ENCODE results near the gene DPYD.

DPYD gene

DNA sequence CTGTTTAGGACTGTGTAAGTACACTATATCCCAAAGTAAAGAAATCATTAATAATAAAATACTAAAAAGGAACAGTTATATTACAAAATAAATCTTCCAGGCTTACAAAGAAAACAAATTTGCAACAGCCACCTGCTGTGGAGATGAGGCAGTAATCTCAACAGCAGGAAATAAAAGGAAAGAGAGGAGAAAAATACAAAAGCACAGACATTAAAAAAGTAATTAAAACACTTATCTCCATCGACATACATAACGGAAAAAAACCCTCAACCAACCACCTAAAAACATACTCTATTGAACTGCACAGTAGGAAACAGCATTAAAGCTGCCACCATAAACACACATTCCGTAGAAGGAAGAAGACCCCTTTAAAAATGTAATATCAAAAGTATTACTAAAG, 317.6 kb downstream of the DPYD start:
- DNase-seq = no peak

DNA sequence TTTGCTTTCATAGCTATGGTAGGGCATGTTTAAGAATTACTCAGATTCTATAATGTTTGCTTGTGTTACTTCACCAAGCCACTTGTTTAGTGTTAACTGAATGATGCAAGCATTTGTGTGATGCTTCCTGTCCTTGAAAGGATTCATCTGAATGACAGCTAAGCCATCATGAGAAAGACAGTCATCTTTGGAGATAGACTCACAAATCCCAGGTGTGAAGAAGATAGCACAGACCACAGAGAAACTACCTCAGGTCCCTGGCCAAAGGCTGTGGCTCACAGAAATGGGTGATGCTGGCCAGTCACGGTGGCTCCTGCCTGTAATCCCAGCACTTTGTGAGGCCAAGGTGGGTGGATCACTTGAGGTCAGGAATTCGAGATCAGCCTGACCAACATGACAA, 321.4 kb downstream of the DPYD start:
- DNase-seq = no peak

DNA sequence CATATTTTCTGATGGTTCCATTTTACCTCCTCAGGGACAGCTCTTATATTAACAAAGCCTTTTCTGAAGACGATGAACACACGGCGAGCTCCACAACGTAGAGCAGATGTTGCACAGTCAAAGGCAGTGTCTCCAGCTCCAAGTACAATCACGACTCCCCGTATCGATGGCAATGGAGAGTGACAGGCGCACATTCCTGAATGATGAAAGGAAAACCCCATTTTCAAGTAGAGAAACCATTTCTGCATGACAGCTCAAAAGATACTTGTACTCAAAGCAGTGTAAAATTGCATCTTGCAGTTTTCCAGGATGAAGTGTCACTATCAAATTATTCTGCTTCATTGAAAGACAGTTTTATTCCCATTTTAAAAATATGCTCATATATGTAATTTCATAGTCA, 327.6 kb downstream of the DPYD start:
- no peak for DNase-seq

DNA sequence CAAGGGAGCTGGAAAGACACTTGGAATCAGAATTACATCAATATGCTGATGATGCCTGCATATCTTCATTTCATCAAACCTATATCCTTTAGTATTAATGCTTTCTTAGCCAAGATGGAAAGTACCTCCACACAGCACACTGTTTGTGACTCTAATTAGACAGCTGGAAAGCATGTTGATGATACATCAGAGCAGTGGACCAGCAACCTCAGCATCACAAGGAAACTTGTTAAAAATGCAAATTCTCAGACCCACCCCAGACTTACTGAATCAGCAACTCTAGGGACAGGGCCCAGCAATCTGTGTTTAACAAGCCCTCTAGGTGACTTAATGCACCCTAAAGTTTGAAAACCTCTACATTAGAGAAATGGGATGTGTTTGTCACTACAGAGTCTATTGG, 332.1 kb downstream of the DPYD start:
- no peak for DNase-seq

GRCh38 chr1:97581614-97582051, 339.2 kb downstream of the DPYD start:
- no peak for DNase-seq

DNA sequence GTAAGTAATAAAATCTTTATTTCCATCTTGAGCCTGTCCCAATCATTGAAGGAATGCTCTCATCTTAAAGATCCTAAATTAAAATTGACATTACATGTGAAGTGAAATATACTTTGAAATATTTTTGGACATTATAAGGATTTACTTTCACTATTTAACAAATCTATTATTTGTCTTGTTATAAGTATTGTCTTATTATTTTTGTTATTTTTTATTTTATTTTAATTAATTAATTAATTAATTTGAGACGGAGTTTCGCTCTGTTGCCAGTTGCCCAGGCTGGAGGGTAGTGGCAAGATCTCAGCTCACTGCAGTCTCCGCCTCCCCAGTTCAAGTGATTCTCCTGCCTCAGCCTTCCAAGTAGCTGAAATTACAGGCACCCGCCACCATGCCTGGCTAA, 343.2 kb downstream of the DPYD start:
- DNase-seq = no peak

DNA sequence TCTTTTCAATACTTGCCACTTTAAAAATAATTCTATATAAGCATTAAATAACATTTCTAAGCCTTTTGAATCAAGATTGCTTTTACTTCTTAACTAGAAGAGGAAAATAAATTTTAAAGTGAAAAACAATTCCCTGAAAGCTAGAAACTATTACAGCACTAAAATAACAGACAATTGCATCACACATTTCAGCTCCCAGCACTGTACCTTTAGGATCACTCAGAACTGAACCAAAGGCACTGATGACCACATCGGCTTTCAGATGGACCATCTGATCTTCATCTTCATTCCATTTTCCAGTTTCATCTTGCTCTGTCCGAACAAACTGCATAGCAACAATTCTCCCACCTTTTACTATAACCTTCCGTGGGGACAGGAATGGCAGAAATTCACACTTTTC, 347.3 kb downstream of the DPYD start:
- DNase-seq = no peak

- DNase-seq = no peak
These were observed 348.3 kb downstream of the DPYD start for GRCh38 chr1:97572561-97572960.

DNA sequence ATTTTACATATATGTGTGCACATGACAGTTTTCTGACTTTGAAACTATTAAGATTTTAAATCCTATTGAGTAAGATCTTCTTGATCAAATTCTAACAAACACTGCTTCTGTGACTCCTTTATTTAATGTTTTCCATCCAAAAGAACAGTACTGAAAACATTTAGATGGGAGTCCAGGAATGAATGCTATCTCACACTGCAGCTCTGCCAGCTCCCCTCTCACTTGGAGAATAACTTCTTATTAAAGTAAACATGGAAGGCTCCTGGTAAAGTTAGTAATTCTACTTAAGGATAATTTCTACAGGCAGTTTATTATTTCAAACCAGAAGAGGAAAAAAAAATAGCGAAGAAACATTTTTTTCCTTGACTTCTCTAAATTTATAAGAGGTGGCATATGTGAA, 349.1 kb downstream of the DPYD start:
- DNase-seq = no peak

DNA sequence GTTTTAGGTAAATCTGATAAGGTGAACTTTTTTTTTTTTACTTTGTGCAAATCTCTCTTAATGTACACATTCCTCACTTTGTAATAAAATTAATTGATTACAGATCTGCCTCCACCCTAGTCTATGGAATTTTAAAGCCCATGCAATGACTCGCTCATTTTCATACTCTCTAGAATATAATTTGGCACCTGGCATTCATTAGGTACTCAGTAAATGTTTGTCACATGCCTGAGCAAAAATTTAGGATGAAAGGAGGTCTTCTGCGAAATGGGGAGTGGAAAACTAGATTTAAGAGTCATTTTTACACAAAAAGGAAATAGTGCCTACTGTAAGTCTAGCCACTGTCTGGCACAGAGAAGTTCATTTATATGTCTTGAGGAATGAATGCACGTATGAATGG, 350.1 kb downstream of the DPYD start:
- no peak for DNase-seq

DNA sequence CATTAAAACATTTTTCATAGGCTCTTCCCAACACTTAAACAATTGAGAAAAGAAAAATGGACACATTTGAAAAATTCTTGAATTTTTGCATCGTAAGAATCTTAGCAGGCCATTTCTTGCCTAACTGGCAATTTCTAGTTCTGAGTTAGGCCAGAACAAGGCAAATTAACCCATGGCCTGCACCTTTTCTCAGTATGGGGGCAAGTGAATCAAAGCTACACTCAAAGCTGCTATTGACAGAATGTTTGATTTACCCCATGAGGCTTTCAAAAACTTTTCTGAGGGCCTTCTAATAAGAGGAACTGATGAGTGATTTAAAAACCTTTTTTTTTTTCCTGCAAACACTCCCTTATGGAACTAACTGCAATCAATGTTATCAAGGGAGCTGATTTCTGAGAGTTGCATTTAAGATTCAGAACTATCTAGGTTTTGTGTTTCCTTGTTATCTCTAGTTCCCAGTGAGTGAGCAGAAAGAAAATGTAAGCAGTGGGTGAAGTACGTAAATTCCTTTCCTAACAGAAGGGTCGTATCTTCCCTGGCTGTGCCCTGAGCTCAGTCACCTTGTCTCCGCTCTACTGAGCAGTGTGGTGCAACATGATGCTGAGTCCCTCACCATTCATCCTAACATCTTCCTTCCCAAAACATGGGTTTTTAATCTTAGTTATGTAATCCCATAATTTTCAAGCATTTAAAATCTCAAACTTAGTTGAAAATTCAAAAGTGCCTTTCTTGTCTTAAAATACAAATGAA, 353.7 kb downstream of the DPYD start:
- no peak for DNase-seq

DNA sequence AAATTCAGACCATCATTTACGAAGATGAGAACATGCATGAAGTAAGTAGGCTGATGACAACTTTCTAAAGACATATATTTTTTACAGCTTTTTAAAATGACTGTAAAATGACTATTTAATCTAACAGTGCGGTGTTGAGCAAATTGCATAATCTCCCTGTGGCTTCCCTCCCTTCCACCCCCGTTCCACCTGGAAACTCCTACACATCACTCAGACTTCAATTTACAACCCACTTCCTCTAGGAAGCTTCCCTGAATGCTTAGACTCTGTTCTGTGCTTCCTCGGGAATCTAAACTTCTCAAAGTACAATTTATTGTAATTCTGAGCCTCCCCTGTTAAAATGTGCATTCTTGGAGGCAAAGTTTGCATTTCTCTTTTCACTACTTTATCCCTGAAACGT, 354.9 kb downstream of the DPYD start:
- DNase-seq = no peak

- DNase-seq = no peak
These were observed 356.9 kb downstream of the DPYD start for GRCh38 chr1:97563926-97564325.

DNA sequence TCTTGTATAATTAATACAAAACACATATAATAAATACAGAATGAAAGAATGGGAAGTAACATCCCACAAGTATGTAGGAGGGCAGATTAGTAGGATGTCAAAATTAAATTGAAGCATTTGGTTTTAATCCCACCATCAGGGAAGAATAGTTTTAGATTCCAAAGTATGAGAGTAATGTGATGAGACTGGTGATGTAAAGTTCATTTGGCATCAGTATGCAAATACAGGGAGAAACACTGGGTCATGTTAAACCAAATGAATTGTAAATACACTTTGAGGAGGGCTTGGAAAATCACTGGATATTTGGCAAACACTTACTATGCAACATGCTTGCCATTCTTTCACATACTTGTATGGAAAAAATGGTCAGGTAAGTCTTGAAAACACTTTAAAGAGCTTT, 358.8 kb downstream of the DPYD start:
- DNase-seq = no peak

- no peak for DNase-seq
These were observed 360.1 kb downstream of the DPYD start for GRCh38 chr1:97560714-97561113.

DNA sequence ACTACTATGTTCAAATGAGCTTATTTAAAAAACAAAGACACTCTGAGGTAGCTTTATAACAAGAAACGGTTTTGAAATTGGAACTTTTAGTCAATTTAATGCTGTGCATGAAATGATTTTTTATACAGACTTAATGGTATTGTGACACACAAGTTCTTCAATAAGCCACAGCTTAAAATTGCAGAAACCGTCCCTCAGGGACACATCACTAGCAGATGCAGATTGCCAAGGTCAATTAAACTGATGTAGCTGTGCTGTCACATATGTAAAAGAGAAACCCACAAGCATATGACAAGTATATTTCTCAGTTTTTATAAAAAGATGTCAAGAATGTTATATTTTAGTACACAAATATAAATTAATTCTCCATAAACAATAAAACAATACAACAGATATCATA, 366.9 kb downstream of the DPYD start:
- DNase-seq = no peak

GRCh38 chr1:97551113-97551512, 369.7 kb downstream of the DPYD start:
- no peak for DNase-seq

GRCh38 chr1:97545446-97545845, 375.4 kb downstream of the DPYD start:
- DNase-seq = no peak

GRCh38 chr1:97540346-97540888, 380.4 kb downstream of the DPYD start:
- DNase-seq = no peak

DNA sequence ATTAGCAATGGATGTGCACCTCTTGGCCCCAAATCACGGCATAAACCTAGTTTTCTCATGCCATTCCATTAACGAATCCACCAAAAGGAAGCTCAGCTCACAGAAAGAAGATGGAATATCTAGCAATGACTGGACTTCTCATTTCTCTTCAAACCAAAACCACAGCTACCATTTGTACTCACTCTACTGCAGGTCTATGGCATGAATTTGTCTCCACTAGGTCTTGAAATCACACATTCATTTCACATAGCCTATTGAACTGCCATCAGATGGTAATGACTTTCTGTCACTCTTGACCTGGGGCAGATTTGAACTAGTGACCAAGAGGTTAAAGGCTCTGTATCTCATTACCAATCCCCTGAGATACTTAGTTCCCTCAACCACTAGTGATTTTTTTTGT, 382.7 kb downstream of the DPYD start:
- no peak for DNase-seq

DNA sequence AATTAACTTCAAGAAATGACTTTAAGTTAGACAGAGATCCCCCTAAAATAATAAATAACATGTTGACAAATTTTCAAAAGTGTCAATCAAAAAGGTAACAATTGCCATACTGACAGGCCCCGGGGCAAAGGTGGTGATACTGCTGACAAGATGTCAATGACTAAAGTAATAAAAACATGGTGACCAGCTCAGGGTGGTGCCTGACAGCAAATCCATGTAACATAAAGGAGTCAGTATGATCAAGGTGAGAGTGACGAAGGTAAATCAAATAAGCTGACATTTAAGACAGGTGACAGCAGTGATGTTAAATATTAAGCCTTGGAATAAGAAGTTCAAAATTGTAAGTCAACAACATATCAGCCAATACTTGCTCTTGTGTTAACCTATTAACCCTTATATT, 387.5 kb downstream of the DPYD start:
- DNase-seq = no peak

- no peak for DNase-seq
These were observed 391.2 kb downstream of the DPYD start for GRCh38 chr1:97529600-97529999.

- DNase-seq = no peak
These were observed 396.6 kb downstream of the DPYD start for GRCh38 chr1:97524211-97524610.

DNA sequence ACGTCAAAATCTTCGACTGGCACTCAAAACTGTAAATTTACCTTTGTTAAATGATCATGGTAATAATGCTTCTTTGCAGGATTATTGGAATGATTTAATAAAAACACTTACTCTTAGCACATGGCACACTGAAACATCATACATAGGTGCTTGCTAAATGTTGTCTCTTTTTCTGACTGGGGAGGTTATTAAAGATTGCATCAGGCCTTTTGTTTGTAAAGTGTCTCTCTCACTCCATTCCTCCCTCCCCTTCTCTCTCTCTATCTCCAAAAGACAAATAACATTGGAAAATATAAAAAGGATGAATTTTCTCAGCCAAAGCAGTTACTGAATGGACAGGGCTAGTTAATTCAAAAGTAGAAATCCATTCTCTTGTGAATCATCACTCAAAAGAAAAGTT, 404.2 kb downstream of the DPYD start:
- no peak for DNase-seq

- DNase-seq = no peak
These were observed 412.1 kb downstream of the DPYD start for GRCh38 chr1:97508653-97509218.
